Liver (tissue), 9 donors: ENCODE data around the gene GEMIN5. TPM values are rescaled to one million over a fixed set of nuclear protein-coding genes. Genes with fewer than 3 reads are reported as not detected.

Experiments used
- DNase-seq: peaks from one replicate; pipeline ENCODE4 v3.0.0-alpha.2; 2017; ENCODE audit warnings: low spot score
- H3K27ac ChIP-seq, 2 donors: one replicate each; pipeline ENCODE4 v1.7.0; 2013; ENCODE audit warnings: inconsistent platforms in 2 of 2, low read length in 2 of 2, control low read depth in 1 of 2, low read depth in 1 of 2, mild to moderate bottlenecking in 1 of 2
- H3K27me3 ChIP-seq, 4 donors: one replicate each; pipeline versions ENCODE4 v1.6.1 to v1.7.0; 2013; ENCODE audit warnings: low read length in 3 of 4, inconsistent platforms in 1 of 4, mild to moderate bottlenecking in 1 of 4, moderate library complexity in 1 of 4; ENCODE audit not compliant: control insufficient read depth in 4 of 4, insufficient read depth in 4 of 4
- H3K36me3 ChIP-seq, 4 donors: one replicate each; pipeline versions ENCODE4 v1.6.1 to v1.7.0; 2013; ENCODE audit warnings: low read length in 3 of 4, mild to moderate bottlenecking in 3 of 4, low read depth in 1 of 4, moderate library complexity in 1 of 4; ENCODE audit not compliant: control insufficient read depth in 4 of 4, insufficient read depth in 3 of 4
- H3K4me1 ChIP-seq, 4 donors: one replicate each; pipeline versions ENCODE4 v1.6.1 to v1.7.0; 2013; ENCODE audit warnings: low read length in 3 of 4, mild to moderate bottlenecking in 3 of 4, moderate library complexity in 1 of 4; ENCODE audit not compliant: control insufficient read depth in 4 of 4, insufficient read depth in 4 of 4
- H3K4me3 ChIP-seq, 3 donors: one replicate each; pipeline versions ENCODE4 v1.6.1 to v1.7.0; 2013; ENCODE audit warnings: low read length in 3 of 3, control low read depth in 1 of 3, low read depth in 1 of 3, mild to moderate bottlenecking in 1 of 3
- H3K9ac ChIP-seq, 2 donors: one replicate each; pipeline ENCODE4 v1.7.0; 2013; ENCODE audit warnings: low read length in 2 of 2, mild to moderate bottlenecking in 2 of 2, moderate library complexity in 2 of 2, control low read depth in 1 of 2, low read depth in 1 of 2
- H3K9me3 ChIP-seq, 4 donors: one replicate each; pipeline versions ENCODE4 v1.6.1 to v1.7.0; 2013; ENCODE audit warnings: low read length in 3 of 4; ENCODE audit not compliant: control insufficient read depth in 4 of 4
- CTCF ChIP-seq: fragments of 150-350 bp; IDR thresholded peaks from 2 replicates; pipeline ENCODE4 v1.5.1; 2017; ENCODE audit warnings: improper control_type of control experiment, low read depth, low read length; ENCODE audit not compliant: missing input control
- EGR1 ChIP-seq, 2 donors: IDR thresholded peaks; 2 replicates each; pipeline ENCODE4 v1.6.1; 2016 to 2018; ENCODE audit warnings: antibody characterized with exemption in 2 of 2, low read depth in 2 of 2
- FOXA1 ChIP-seq: IDR thresholded peaks from 2 replicates; pipeline ENCODE4 v1.6.1; 2016; ENCODE audit warnings: antibody characterized with exemption
- FOXA2 ChIP-seq: IDR thresholded peaks from 2 replicates; pipeline ENCODE4 v1.6.1; 2016; ENCODE audit warnings: antibody characterized with exemption
- GABPA ChIP-seq, 2 donors: IDR thresholded peaks in 1 of 2; conservative IDR thresholded peaks in 1 of 2; 2 replicates each; pipeline ENCODE4 v1.6.1; 2016; ENCODE audit warnings: antibody characterized with exemption in 2 of 2, mild to moderate bottlenecking in 1 of 2, moderate library complexity in 1 of 2
- HNF4A ChIP-seq, 2 donors: conservative IDR thresholded peaks; 2 replicates each; pipeline ENCODE4 v1.6.1; 2016; ENCODE audit warnings: antibody characterized with exemption in 2 of 2, mild to moderate bottlenecking in 2 of 2
- HNF4G ChIP-seq: IDR thresholded peaks from 2 replicates; pipeline ENCODE4 v1.6.1; 2016; ENCODE audit warnings: antibody characterized with exemption
- JUND ChIP-seq, 2 donors: IDR thresholded peaks; 2 replicates each; pipeline ENCODE4 v1.6.1; 2016; ENCODE audit warnings: antibody characterized with exemption in 2 of 2
- MAX ChIP-seq: IDR thresholded peaks from 2 replicates; pipeline ENCODE4 v1.6.1; 2016; ENCODE audit warnings: antibody characterized with exemption
- NR2F2 ChIP-seq: IDR thresholded peaks from 2 replicates; pipeline ENCODE4 v1.6.1; 2016; ENCODE audit warnings: antibody characterized with exemption
- RAD21 ChIP-seq, 2 donors: IDR thresholded peaks; 2 replicates each; pipeline ENCODE4 v1.6.1; 2016; ENCODE audit warnings: antibody characterized with exemption in 2 of 2, mild to moderate bottlenecking in 2 of 2
- REST ChIP-seq: IDR thresholded peaks from 2 replicates; pipeline ENCODE4 v1.6.1; 2016; ENCODE audit warnings: antibody characterized with exemption, mild to moderate bottlenecking
- RXRA ChIP-seq, 2 donors: IDR thresholded peaks; 2 replicates each; pipeline ENCODE4 v1.6.1; 2017 to 2018; ENCODE audit warnings: antibody characterized with exemption in 2 of 2, mild to moderate bottlenecking in 1 of 2
- SP1 ChIP-seq: IDR thresholded peaks from 2 replicates; pipeline ENCODE4 v1.6.1; 2018; ENCODE audit warnings: antibody characterized with exemption, mild to moderate bottlenecking
- TAF1 ChIP-seq: conservative IDR thresholded peaks from 2 replicates; pipeline ENCODE4 v1.6.1; 2016; ENCODE audit warnings: antibody characterized with exemption, mild to moderate bottlenecking
- YY1 ChIP-seq: IDR thresholded peaks from 2 replicates; pipeline ENCODE4 v1.6.1; 2016; ENCODE audit warnings: antibody characterized with exemption, mild to moderate bottlenecking
- WGBS: extraction: QIAGEN DNeasy Blood & Tissue Kit; methylation state at CpG from one replicate; pipeline ENCODE4 v1.1.7; 2013; 5-methylcytosine and 5-hydroxymethylcytosine counted together
- polyA plus RNA-seq, 2 donors: library from polyadenylated mRNA; stranded (reverse) in 1 of 2; unstranded in 1 of 2; fragments of 200-250 nt in 1 of 2; fragments of >200 nt in 1 of 2; fragmentation: Nextera tagmentation in 1 of 2; extraction: Ambion mirVana in 1 of 2; gene quantifications; one replicate each; pipeline versions ENCODE4 v1.2.1 to v1.2.3, GENCODE V29; 2013 to 2015
- total RNA-seq, 2 donors: library from RNA; depleted of rRNA; stranded (reverse); fragments of >200 nt; gene quantifications; one replicate each; pipeline ENCODE4 v1.2.3, GENCODE V29; 2014
- TF ChIP-seq, protein P1 (sequence below): IDR thresholded peaks from 2 replicates; pipeline ENCODE4 v1.6.1; 2016; ENCODE audit warnings: antibody characterized with exemption
- TF ChIP-seq, protein P2 (sequence below): IDR thresholded peaks from 2 replicates; pipeline ENCODE4 v1.6.1; 2016; ENCODE audit warnings: antibody characterized with exemption
- donor health status: healthy.
- donor health status: healthy.
- donor health status: healthy.
- donor health status: healthy.
- donor health status: healthy.

Gene GEMIN5
- total and polyA plus RNA-seq, 4 donors, result 3.0 to 10.3 (median 6.2) TPM

- peaks cover 0 to 27% (median 23%) of the 10 kb centered on the region in 4 donors for H3K36me3 ChIP-seq
- 89% methylated on average over 2 of the region's 2 CpGs for WGBS
Observed at GRCh38 chr5:154866841-154867240, 71.2 kb downstream of the GEMIN5 start.

More at GRCh38 chr5:154866841-154867240, 71.2 kb downstream of the GEMIN5 start:
- Histone ChIP-seq H3K9me3 (no peaks in the 10 kb centered on the region), H3K27ac (no peak overlapping the region), H3K4me1 (peaks cover 0 to 2% (median 0%) of the 10 kb centered on the region in 4 donors), H3K9ac (no peak overlapping the region), H3K27me3 (no peaks in the 10 kb centered on the region), H3K4me3 (no peak overlapping the region)
- DNase-seq, result no peak
- TF ChIP-seq, protein P1, sequence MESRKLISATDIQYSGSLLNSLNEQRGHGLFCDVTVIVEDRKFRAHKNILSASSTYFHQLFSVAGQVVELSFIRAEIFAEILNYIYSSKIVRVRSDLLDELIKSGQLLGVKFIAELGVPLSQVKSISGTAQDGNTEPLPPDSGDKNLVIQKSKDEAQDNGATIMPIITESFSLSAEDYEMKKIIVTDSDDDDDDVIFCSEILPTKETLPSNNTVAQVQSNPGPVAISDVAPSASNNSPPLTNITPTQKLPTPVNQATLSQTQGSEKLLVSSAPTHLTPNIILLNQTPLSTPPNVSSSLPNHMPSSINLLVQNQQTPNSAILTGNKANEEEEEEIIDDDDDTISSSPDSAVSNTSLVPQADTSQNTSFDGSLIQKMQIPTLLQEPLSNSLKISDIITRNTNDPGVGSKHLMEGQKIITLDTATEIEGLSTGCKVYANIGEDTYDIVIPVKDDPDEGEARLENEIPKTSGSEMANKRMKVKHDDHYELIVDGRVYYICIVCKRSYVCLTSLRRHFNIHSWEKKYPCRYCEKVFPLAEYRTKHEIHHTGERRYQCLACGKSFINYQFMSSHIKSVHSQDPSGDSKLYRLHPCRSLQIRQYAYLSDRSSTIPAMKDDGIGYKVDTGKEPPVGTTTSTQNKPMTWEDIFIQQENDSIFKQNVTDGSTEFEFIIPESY, result no peak
- TF ChIP-seq YY1 (no peak), FOXA1 (no peak), FOXA2 (no peak), TAF1 (no peak), REST (no peak), MAX (no peak), HNF4A (conservative IDR thresholded peaks at IDR 0.05) (no peak), EGR1 (IDR thresholded peaks at IDR 0.05; ENCODE audit: low read depth in 2 of 2) (no peak), JUND (IDR thresholded peaks at IDR 0.05) (no peak), RXRA (IDR thresholded peaks at IDR 0.05) (no peak), NR2F2 (no peak), HNF4G (no peak), SP1 (no peak), GABPA (IDR thresholded peaks at IDR 0.05 in 1 of 2, conservative IDR thresholded peaks at IDR 0.05 in 1 of 2) (no peak), CTCF (no peak), RAD21 (IDR thresholded peaks at IDR 0.05) (no peak)
- TF ChIP-seq, protein P2, sequence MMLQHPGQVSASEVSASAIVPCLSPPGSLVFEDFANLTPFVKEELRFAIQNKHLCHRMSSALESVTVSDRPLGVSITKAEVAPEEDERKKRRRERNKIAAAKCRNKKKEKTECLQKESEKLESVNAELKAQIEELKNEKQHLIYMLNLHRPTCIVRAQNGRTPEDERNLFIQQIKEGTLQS, result no peak
